Activated CD4-positive, CD25-positive, alpha-beta regulatory T cell treated with anti-CD3 and anti-CD28 coated beads, Interleukin-2, amount 50 U/mL, for 24 hours (primary cell): ENCODE results near the gene FRY.

Experiments
- ATAC-seq, 2 donors: fragments of 150-1000 bp; cut with Tn5 transposase; one replicate each; pipeline ENCODE4 v1.10.0; 2021; ENCODE audit warnings: mild to moderate bottlenecking in 1 of 2, moderate library complexity in 1 of 2

FRY gene

DNA sequence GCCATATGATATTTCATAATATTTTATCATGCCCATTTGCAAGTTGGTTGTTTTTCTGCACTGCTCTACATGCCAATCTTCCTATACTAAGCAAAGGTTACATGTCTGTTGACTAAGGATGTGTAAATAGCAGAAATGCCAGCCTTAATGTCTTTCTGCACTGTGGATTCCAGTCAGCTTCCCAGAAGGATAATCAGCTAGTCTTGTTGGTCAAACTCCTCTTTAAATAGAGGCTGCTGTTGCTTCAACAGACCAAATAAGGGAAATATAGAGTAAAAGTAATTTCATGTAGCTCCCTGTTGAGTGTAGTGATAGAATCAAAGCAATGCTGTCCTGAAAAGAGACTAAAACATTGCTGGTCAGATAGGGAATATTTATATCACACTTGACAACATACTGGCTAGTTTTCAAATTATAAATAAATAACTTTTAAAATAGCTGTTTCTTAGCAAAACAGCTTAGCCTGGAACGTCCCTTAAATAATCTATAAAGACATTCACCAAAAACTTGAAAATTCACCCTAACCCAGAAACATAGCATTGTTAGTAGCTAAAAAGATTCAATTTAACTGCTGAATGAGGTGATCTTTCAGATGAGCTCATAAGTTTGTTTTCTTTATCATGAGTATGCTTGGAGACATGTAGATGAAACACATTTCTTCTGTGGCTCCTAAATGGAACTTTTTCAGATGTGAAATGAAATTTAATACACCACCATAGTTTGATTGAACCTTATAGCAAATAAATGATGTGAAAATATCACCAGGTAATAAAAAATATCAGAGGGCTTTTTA lies 56.6 kb downstream of the FRY start:
- no peak for ATAC-seq

- no peak for ATAC-seq
These were observed 60.9 kb downstream of the FRY start for GRCh38 chr13:32092496-32092895.

- ATAC-seq: no peak
These were observed 61.4 kb downstream of the FRY start for GRCh38 chr13:32093006-32093405.

GRCh38 chr13:32098272-32098671 lies 66.7 kb downstream of the FRY start:
- ATAC-seq: no peak

DNA sequence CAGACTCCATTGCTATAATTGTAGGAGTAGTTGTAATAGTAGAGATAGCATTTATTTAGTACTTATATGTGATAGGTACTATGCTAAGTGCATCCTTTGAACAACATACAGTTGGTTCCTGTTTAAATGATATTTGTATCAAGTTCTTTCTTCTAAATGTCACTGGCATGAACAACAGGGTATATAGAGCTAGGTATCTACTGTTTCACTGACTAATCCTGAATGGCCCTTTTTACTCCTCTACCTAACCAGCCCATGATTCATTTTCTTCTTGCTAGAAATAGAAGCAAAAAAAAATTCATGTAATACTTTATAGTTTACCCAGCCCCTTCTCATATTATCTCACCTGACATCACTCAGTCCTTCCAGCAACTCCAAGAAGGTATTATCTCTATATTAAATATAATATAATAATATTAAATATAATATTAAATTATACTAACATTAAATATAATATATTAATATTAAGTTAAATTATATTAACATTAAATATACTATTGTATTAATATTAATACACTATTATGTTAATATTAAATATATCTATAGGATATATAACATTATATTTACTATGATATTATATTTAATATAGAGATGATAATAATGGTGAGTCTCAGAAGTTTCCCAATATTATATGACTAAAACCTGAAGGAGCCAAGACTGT lies 74.2 kb downstream of the FRY start:
- no peak for ATAC-seq

DNA sequence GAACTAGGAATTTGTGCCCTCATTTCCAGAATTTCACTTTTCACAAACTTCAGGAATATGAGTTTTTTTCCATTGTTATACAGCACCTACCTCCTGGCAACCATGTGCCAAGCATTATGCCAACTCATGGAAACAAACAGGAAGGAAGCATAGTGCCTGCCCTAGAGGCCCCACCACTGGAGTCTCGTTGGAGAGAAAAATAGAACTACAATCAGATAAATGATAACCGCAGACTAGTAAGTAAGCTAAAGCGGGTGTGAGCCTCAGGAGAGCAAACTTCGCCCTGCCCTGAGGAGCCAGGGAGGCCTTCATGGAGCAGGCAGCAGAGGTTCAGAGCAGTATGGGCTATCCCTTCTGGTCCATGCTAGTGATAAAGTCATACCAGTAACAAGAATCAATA lies 75.9 kb downstream of the FRY start:
- no peak for ATAC-seq

DNA sequence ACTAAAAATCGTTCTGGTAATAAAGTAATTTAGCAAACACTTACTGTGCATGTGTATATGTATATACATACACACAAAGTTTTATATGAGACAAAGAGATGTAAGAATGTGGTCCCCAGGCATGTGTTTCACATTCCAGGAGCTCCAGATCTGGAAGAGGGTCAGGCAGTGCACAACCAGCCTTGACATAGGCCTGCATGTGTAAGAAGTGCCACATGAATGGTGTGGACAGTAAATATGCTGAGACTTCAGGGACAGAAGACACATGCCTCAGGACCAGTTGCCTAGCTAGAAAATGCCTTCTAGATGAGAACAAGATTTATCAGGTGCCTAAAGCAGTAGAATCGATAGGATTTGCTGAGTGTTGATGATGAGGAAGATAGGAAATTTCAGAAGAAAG lies 76.4 kb downstream of the FRY start:
- no peak for ATAC-seq

- ATAC-seq: no peak
These were observed 82.0 kb downstream of the FRY start for GRCh38 chr13:32113532-32113931.

- ATAC-seq: no peak
These were observed 82.8 kb downstream of the FRY start for GRCh38 chr13:32114284-32114950.

DNA sequence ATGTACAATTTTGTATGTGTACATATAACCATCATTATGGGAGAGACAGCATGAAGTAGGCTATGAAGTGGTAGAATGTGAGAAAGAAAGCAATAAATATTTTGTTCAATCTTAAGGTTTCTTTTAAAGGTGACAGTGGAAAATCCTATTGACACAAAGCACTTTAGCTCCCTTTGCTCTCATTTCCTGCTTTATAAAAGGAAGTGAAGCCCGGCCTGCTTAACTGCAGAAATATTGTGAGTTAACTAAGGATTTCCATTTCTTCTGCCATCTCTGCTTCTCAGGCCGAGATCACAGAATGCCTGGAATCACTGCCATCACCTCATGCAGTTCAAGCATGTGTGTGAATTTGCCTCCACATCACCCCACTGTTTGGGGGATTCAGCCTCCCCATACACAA lies 83.5 kb downstream of the FRY start:
- ATAC-seq: no peak

- ATAC-seq: no peak
These were observed 84.6 kb downstream of the FRY start for GRCh38 chr13:32116210-32116609.

DNA sequence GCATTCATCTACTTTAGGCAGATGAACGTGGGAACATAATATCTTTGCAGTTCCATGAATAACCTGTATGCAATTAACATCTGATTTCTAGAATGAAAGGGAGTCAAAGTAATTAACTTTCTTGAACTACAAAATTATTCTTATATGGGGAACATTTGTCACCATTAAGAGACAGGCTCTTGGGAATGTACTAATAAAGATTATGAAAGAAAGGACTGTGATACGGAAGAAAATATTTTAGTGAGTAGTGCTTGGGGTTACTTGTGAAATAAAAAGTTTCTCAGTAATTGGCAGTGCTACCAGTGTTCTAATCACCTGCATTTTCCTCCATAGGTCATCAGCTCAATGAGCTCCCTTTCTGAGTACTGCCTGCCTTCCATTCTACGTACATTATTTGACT lies 85.4 kb downstream of the FRY start:
- ATAC-seq: no peak

- no peak for ATAC-seq
These were observed 86.1 kb downstream of the FRY start for GRCh38 chr13:32117701-32118100.

- no peak for ATAC-seq
These were observed 89.7 kb downstream of the FRY start for GRCh38 chr13:32121316-32121715.

- no peak for ATAC-seq
These were observed 93.2 kb downstream of the FRY start for GRCh38 chr13:32124743-32125142.

DNA sequence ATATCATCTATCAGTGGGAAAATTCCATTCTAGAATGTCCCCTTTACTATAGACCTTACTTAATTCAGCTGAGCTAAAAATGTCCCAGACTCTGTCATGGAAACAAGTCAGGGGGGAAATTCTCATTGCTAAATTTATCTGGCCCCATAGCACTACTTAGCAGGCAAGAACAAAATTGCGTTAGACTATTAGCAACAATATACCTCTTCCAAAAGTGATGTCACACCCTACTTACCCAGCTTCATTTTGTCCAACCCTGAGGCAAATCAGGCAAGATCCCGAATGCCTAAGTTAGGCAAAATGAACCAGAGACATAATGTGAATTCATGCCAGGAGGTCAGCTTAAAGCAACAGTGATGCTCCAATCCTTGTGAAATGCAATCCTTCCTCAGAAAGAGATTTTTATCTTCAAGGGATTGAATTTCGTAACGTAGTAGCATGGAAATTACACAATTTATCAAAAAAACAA lies 93.7 kb downstream of the FRY start:
- ATAC-seq: no peak

DNA sequence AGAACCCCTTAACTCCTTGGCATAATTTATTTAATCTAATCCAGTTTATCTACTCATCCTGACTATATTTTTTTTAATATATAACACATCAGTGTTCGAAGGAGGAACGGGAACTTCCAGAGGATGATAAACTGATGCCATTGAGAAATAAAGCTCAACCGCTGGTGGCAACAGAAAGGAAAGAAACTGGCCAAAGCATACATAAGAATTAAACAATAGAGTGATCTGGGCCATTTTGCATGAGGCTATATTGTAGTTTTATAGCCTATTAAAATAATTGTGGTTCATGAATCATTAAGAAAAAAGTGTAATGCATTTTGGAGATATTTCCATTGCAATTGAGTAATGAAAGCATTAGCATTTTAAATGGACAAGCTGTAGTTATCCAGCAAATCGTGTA lies 94.2 kb downstream of the FRY start:
- ATAC-seq: no peak

DNA sequence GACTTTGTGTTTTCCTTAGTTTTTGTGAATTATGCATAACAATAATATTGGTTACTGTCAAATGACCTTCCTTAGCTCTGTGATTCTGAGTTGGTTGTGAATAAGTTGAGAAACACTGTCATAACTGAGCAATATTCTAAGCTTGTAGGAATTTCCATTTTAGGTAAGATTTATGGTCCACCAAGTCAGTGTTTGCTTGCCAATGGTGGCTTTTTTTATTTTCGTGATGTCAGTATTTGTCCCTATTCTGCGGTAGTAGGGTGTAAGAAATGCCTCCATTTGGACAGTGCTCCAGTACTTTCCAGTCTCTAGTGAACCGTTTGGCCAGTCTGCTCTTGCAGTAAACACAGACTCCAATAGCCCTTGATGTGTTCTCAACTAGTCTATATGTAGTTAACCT lies 94.7 kb downstream of the FRY start:
- ATAC-seq: no peak

GRCh38 chr13:32126756-32127155 lies 95.2 kb downstream of the FRY start:
- no peak for ATAC-seq

- no peak for ATAC-seq
These were observed 96.1 kb downstream of the FRY start for GRCh38 chr13:32127691-32128090.

DNA sequence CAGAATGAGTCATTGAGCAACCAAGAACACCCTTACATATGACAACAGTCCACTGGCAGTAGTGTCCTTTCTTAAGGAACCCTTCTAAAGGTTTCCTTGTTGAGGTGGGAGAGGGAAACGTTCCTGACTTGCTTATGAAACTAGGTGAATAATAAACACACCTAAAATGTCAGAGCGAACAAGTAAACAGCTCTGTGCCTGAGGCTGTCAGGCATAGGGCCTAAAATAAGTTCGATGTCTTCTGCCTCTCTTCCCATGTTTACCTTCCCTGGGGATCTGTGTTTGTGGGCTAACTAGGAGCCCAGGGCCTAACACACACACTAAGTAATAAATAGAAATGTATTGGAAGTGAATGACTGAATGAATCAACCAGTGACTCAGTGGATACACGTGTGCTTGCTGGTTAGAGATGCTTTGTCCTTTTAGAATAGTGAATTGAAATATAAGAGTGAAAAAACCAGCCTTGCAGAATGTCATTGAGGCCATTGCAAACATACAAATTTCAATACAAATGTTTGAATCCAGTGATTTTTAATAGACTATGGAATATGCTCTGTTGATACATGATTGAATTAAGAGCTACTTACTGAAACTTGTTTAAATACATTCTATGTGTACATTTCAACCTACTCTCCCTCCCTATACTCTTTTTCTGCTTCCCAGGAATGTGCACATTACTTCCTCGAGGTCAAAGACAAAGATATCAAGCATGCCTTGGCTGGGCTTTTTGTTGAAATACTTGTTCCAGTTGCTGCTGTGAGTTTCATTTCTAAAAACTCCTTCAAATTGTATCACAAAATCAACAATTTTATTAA lies 102.9 kb downstream of the FRY start:
- no peak for ATAC-seq

DNA sequence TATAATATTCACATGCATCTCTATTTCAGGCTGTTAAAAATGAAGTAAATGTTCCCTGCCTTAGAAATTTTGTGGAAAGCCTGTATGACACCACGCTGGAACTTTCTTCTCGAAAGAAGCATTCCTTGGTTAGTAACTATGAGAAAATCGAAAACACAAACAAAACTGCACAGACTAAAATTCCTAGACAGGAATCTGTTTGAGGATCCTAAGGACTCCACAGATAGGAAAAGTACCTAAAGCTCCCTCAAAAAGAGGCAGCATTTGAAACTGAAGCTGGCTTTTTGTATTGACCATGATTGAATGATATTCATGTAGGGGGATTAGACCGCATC lies 103.4 kb downstream of the FRY start:
- ATAC-seq: no peak

- ATAC-seq: no peak
These were observed 104.1 kb downstream of the FRY start for GRCh38 chr13:32135655-32136054.
